ENCODE data around the gene NAB1.

DNA sequence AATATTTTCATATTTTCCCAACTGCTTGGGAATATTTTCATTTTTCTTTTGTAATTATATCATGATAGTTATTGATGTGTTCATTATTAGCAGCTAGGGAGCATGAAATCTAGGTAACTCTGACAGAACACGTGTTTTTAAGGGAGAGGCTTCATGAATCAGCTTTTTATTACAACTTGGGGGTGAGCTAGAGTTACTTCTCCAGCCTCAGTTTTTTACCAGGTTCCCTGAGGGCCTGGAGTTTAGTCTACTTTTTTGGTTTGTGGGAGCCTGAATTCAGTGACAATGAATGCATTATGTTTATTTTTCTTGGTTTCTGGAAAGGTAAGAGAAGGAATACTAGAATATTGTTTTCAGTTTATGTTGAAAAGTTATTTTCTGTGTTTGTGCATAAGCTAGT is 18.0 kb downstream of the NAB1 start:
- TF ChIP-seq GATA3 (IDR thresholded peaks at IDR 0.05; ENCODE audit: low read depth, low read length) (no peak), GATA2 (IDR thresholded peaks at IDR 0.05; ENCODE audit: low read depth, low read length) (no peak)

Measured in SH-SY5Y (cell line).